HL-60 (cell line): Measurements from ENCODE around the gene TCEA2. TPM values are rescaled to one million over a fixed set of nuclear protein-coding genes. Genes with fewer than 3 reads are reported as not detected.

Experiments
- DNase-seq, 2 experiments: peaks; one replicate each; pipeline ENCODE4 v3.0.0-alpha.2; 2010 to 2020; ENCODE audit warnings: low read depth in 1 of 2, low spot score in 1 of 2
- H3K27ac ChIP-seq: fragments of 250-450 bp; sonication (Bioruptor Pico); replicated peaks from 2 replicates; pipeline ENCODE4 v1.5.1; 2020; ENCODE audit warnings: mild to moderate bottlenecking, moderate library complexity
- H3K27me3 ChIP-seq: fragments of 250-450 bp; sonication (Bioruptor Pico); 2 replicates; pipeline ENCODE4 v1.5.1; 2021; ENCODE audit warnings: mild to moderate bottlenecking, moderate library complexity; ENCODE audit not compliant: insufficient read depth, poor library complexity, severe bottlenecking
- H3K4me3 ChIP-seq: replicated peaks from 2 replicates; pipeline ENCODE4 v1.5.1; 2011; ENCODE audit warnings: mild to moderate bottlenecking, control low read depth, low read length; ENCODE audit not compliant: insufficient read depth
- CTCF ChIP-seq: IDR thresholded peaks from one replicate; pipeline ENCODE4 v1.5.1; 2011; ENCODE audit warnings: low read length, control low read depth, inconsistent platforms; ENCODE audit not compliant: insufficient read depth
- GABPA ChIP-seq: IDR thresholded peaks from 2 replicates; pipeline ENCODE4 v1.6.1; 2012; ENCODE audit warnings: low read depth
- POLR2AphosphoS5 ChIP-seq: IDR thresholded peaks from 2 replicates; pipeline ENCODE4 v1.6.1; 2012; ENCODE audit warnings: low read depth
- REST ChIP-seq: IDR thresholded peaks from 2 replicates; pipeline ENCODE4 v1.6.1; 2012; ENCODE audit warnings: low read depth; ENCODE audit not compliant: insufficient replicate concordance
- SPI1 ChIP-seq: IDR thresholded peaks from 2 replicates; pipeline ENCODE4 v1.6.1; 2012; ENCODE audit warnings: low read depth, mild to moderate bottlenecking, borderline replicate concordance
- microRNA-seq: library from miRNA; unstranded; fragments of <30 nt; microRNA quantifications from one replicate; pipeline ENCODE4, GENCODE V29; 2018

Gene TCEA2

GRCh38 chr20:64121586-64121985 lies 58.6 kb downstream of the TCEA2 start:
- H3K27ac ChIP-seq: no peak overlapping the region
- TF ChIP-seq POLR2AphosphoS5 (no peak), SPI1 (no peak), CTCF (no peak), REST (no peak), GABPA (no peak)

More at GRCh38 chr20:64121586-64121985, 58.6 kb downstream of the TCEA2 start:
- Histone ChIP-seq H3K4me3 (no peak overlapping the region), H3K27me3 (peaks cover 4% of the 10 kb centered on the region)
- no peak for DNase-seq

Small RNAs within 50 kb of the gene (microRNA-seq; reads per million reads assigned to microRNA genes)
- not detected for gene MIR6813
